GM18907 (cell line): Measurements from ENCODE around the gene SUMF2.
A peak's percentile ranks its signal among the peaks of the same experiment; 100 is the strongest.
"Not testable (repeated sequence)": the region's sequence is repeated elsewhere in the genome, so short reads cannot be mapped to it uniquely, and the experiment has no call there.

Experiments
- ATAC-seq: cut with Tn5 transposase; IDR thresholded peaks from one replicate; pipeline ENCODE4 v1.9.1; 2021; ENCODE audit warnings: mild to moderate bottlenecking, moderate library complexity; ENCODE audit not compliant: unreplicated experiment

Gene SUMF2

DNA sequence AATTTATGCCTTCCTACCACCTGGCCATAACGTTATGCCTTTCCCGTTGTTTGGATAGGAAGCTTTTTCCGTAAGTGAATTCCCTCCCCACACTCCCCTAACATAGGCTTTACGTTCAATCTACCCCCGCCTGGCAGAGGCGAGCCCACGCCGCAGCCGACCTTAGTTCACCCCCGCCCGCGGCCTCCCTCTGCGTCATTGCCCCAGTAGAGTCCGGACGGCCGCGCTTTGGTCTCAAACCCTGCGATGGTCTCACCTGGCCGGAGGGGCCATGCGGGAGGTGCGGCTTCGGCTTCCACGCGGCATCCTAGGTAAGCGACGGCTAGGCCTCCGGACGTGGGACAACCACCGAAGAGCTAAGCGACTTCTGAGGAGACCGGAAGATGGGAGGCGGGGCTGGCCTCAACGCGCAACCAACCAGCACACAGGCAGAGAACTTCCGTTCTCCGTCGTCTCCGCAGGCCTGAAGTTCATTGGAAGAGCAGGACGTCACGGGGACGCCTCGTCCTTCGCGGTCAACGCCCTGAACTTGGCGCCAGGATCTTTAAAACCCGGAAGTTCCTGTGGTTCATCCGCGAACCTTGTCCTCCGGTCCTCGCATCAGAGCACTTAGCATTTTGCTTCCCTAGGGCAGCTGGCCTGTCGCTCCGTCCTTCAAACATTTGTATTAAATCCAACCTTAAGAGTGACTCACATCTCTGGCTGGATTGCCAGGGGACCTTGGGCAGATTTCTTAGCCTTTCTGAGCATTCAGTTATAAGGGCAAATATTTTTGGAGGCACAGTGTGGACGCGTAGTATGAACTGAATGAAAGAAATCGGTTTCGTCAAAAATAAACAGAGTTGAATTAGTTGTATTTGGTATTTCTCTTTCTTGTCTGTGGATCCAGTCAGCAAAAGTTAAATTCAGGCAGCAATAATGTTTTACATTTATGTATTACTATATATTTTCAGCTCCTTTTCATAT lies 42.3 kb downstream of the SUMF2 start, which contains the start of gene CHCHD2:
CHCHD2 (minus strand) TSS at position 369 of the 966 bp plus-strand sequence; CDS start at position 306, 63 bp downstream.
- ATAC-seq: peak; percentile 100

DNA sequence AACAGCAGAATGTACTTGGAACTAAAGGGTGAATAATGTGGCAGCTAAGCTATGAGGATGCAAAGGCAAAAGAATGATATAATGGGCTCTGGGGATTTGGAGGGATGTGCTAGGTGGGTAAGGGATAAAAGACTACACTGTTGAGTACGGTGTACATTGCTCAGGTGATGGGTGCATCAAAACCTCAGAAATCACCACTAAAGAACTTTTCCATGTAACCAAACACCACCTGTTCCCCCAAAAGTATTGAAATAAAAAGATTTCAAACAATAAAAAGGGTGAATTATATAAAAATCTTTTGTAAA lies 43.8 kb downstream of the SUMF2 start:
- ATAC-seq: no peak

DNA sequence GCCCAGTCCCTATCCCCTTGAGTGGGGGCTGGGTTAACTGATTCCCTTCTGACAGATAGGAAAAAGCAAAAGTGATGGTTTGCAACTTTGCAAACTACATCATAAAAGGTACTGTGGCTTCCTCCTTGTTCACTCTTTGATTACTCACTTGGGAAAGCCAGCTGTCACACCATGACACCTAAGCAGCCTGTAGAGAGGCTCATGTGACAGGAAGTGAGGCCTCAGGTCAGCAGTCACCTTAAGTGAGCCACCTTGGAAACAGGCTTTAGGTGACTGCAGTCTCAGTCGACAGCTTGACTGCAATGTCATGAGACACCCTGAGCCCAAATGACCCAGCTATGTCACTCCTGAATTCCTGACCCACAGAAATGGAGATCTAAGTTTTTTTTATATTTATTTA lies 46.5 kb downstream of the SUMF2 start:
- ATAC-seq: no peak

DNA sequence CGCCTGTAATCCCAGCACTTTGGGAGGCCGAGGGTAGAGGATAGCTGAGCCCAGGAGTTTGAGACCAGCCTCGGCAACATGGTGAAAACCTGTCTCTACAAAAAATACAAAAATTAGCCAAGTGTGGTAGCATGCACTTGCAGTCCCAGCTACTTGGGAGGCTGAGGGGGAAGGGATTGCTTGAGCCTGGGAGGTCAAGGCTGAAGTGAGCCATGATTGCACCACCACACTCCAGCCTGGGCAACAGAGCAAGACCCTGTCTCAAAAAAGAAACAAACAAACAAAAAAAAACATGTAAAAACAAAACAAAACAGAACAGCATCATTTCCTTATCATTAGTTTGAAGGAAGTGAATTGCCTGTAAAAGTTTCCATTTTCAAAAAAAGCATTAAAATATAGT lies 48.2 kb downstream of the SUMF2 start:
- ATAC-seq: not testable (repeated sequence)

DNA sequence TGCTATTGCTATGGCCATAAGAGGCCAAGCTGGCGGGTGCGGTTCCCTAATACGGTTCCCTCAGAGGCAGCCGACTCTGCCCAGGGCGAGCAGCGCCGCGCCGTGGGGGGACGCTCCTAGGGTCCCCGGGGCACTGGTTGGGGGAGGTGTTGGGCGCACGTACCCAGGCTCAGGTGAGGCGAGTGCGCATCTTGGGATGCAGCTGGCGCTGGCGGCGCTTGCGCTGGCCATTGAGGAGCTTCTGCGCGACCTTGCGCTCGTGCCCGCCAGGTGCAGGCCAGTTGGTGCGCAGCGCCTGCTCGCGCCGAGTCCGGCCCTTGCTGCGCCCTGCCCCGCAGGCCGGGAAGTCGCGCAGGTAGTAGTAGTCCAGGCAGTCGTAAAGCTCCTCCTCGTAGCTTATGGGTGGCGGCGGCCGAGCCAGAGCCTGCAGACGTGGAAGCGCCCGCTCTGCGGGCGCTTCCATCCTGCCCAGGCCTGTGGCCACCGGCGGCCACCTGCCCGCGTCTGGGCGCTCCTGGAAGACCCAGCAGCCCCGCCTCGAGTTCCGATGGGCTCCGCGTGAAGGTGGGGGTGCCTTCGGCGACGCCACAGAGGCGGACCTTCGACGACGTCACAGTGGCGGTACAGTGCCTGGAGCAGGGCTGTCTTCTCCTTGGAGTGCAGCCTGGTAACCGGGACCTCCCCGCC lies 51.9 kb downstream of the SUMF2 start, which contains the start of gene NUPR2:
NUPR2 (minus strand) TSS at position 566 of the 687 bp plus-strand sequence; CDS start at position 463, 103 bp downstream.
- no peak for ATAC-seq

DNA sequence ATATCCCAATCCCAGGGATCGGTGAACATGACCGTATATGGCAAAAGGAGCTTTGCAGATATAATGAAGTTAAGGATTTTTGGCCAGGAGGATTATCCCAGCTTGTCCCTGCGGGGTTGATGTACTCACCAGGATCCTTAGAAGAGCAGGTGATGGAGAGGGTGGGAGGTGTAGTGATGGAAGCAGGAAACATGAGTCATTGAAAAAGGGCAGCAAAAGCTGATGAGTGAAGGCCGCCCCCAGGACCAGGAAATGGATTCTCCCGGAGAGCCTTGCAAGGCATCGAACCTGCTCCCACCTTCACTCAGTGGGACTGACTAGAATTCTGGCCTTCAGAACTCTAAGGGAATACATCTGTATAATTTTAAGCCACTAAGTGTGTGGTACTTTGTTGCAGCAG lies 57.4 kb downstream of the SUMF2 start:
- no peak for ATAC-seq

DNA sequence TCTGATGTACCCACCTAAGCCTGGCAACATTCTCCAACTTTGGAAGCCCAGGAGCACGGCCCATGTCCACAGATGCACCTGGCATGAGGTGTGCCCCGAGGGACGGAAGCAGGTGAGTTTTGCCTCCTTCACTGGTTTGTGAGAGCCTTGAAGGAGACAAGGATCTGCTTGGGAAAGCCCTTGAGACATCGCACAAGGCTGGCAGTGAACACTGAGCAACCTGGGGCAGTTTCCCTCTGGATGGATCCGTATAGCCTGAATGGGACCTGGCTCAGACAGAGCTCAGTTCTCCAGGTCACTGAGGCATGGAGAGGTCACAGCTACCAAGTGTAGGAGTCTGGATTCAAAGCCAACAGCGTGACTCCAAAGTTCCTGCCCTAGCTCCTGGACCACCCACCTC lies 60.9 kb downstream of the SUMF2 start:
- no peak for ATAC-seq

DNA sequence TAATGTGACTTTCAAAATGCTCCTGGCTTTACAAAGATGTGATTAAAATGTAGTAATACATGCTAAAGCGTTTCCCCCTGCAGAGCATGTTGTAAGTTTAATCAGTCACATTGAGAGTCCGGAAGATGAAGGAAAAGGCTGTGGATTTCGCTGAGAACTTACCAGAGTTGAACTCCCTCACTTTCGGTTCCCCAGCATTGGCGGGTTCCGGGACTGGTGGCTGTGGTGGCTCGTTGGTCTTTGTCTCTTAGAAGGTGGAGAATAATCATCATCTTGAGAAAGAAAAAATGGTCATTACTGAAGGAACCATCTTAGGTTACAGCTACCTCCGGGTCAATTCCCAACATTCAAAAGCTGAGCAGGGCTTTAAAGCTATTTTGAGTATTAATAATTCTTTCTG lies 61.7 kb downstream of the SUMF2 start:
- no peak for ATAC-seq

DNA sequence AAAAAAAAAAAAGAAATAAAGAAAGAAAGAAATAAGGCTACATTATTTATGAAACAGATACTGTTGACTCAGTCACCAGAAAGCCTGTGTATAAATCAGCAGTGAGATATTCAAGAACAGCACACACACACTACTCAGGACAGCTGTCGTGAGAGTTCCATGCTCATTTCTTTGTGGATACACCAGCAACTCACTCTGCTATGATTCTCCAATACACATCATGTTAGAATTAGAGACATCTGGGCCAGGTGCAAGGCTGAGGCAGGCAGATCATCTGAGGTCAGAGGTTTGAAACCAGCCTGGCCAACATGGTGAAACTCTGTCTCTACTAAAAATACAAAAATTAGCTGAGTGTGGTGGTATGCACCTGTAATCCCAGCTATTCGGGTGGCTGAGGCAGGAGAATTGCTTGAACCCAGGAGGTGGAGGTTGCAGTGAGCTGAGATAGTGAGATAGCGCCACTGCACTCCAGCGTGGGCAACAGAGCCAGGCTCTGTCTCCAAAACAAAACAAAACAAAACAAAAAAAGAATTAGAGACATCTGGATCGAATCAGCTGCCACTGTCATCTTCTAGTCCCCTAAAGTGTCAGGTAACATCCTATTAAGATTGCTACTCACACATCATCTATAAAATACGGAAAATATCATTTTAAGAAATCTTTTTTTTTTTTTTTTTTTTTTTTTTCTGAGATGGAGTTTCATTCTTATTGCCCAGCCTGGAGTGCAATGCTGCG lies 63.3 kb downstream of the SUMF2 start:
- no peak for ATAC-seq
